HepG2 (cell line): Measurements from ENCODE around the gene DDX20. TPM values are rescaled to one million over a fixed set of nuclear protein-coding genes. Genes with fewer than 3 reads are reported as not detected.

Experiments used
- ATAC-seq: fragments of 200-7000 bp; cut with Tn5 transposase; 3 replicates; pipeline ENCODE4 v1.9.1; 2020; ENCODE audit warnings: mild to moderate bottlenecking, moderate library complexity
- BruUV-seq: library from RNA; stranded (reverse); fragments of 400-500 nt; replicated peaks from 2 replicates; lab custom pipeline; 2021; lab: Mats Ljungman, UMichigan
- CTCF ChIA-PET: fragments of 300-600 bp; formaldehyde crosslinking; extraction: SDS; loops from one replicate; lab custom pipeline; 2021; ENCODE audit warnings: low total read pairs, inconsistent platforms, low intra/inter-chr PET ratio; lab: Yijun Ruan, JAX
- POLR2A ChIA-PET: fragments of 350-600 bp; sonication (Branson Sonifier 250); formaldehyde crosslinking; loops from one replicate; lab custom pipeline; 2020; ENCODE audit warnings: antibody characterized with exemption, inconsistent platforms; lab: Yijun Ruan, JAX
- DNase-seq: peaks from one replicate; pipeline ENCODE4 v3.0.0-alpha.2; 2015; ENCODE audit warnings: low spot score
- FAIRE-seq: peaks from 3 replicates; lab custom pipeline; 2011; peaks lifted over from hg19 to GRCh38; lab: Jason Lieb, UNC
- H2AFZ ChIP-seq: one replicate; pipeline ENCODE4 v1.6.1; 2011; ENCODE audit warnings: low read length, inconsistent platforms
- H3K27ac ChIP-seq: fragments of 300-600 bp; 3 replicates; pipeline ENCODE4 v1.8.0; 2011; ENCODE audit warnings: mixed run types, mild to moderate bottlenecking, mixed read lengths, low read length, inconsistent platforms; ENCODE audit not compliant: insufficient read depth; ENCODE audit errors: extremely low read length
- H3K27me3 ChIP-seq, 2 experiments: fragments of 200-600 bp in 1 of 2; 2 replicates in 1 of 2; 3 replicates in 1 of 2; pipeline versions ENCODE4 v1.6.0 to v1.8.0; 2011; ENCODE audit warnings: low read length in 2 of 2, mild to moderate bottlenecking in 2 of 2, moderate library complexity in 2 of 2, inconsistent platforms in 1 of 2; ENCODE audit not compliant: insufficient read depth in 2 of 2, control insufficient read depth in 1 of 2
- H3K36me3 ChIP-seq, 2 experiments: fragments of 200-600 bp in 1 of 2; replicated peaks in 1 of 2; 2 replicates in 1 of 2; 3 replicates in 1 of 2; pipeline versions ENCODE4 v1.5.1 to v1.8.0; 2011; ENCODE audit warnings: low read length in 2 of 2, inconsistent platforms in 1 of 2; ENCODE audit not compliant: insufficient read depth in 2 of 2, control insufficient read depth in 1 of 2
- H3K4me1 ChIP-seq: 2 replicates; pipeline ENCODE4 v1.5.1; 2012; ENCODE audit warnings: low read length, inconsistent platforms; ENCODE audit not compliant: insufficient read depth
- H3K4me2 ChIP-seq: 2 replicates; pipeline ENCODE4 v1.6.0; 2011; ENCODE audit warnings: low read depth, low read length, inconsistent platforms
- H3K4me3 ChIP-seq, 3 experiments: fragments of 200-600 bp in 1 of 3; sonication (generic), shearing (Covaris generic) in 1 of 3; replicated peaks in 1 of 3; 2 replicates each; pipeline ENCODE4 v1.5.1; 2011 to 2016; ENCODE audit warnings: low read length in 3 of 3, inconsistent platforms in 2 of 3, low read depth in 2 of 3, mild to moderate bottlenecking in 2 of 3, control low read depth in 1 of 3, mixed read lengths in 1 of 3; ENCODE audit not compliant: insufficient read depth in 1 of 3
- H3K79me2 ChIP-seq: one replicate; pipeline ENCODE4 v1.6.1; 2011; ENCODE audit warnings: low read length, inconsistent platforms; ENCODE audit not compliant: insufficient read depth
- H3K9ac ChIP-seq: 2 replicates; pipeline ENCODE4 v1.6.0; 2011; ENCODE audit warnings: mild to moderate bottlenecking, low read depth, low read length, inconsistent platforms; ENCODE audit not compliant: insufficient read depth
- H3K9me3 ChIP-seq: 2 replicates; pipeline ENCODE4 v1.5.1; 2012; ENCODE audit warnings: mild to moderate bottlenecking, low read length
- H4K20me1 ChIP-seq: 2 replicates; pipeline ENCODE4 v1.6.0; 2011; ENCODE audit warnings: inconsistent platforms, mild to moderate bottlenecking, low read length, moderate library complexity; ENCODE audit not compliant: insufficient read depth
- AKNA ChIP-seq: sonication (generic); formaldehyde crosslinking; IDR thresholded peaks from 2 replicates; pipeline ENCODE4 v1.4.0; 2020; ENCODE audit warnings: missing genetic modification reagents, borderline replicate concordance
- ATF5 ChIP-seq: sonication (generic); formaldehyde crosslinking; IDR thresholded peaks from 2 replicates; pipeline ENCODE4 v1.4.0; 2020; ENCODE audit warnings: mild to moderate bottlenecking, low read depth, missing genetic modification reagents
- CSRNP2 ChIP-seq: sonication (generic); formaldehyde crosslinking; conservative IDR thresholded peaks from 2 replicates; pipeline ENCODE4 v1.8.0; 2022; ENCODE audit warnings: low read depth, missing genetic modification reagents
- GMEB2 ChIP-seq: IDR thresholded peaks from 2 replicates; pipeline ENCODE4 v1.6.1; 2016; ENCODE audit warnings: missing biosample characterization, missing genetic modification reagents, low read depth
- NR2C2 ChIP-seq: sonication (generic); formaldehyde crosslinking; IDR thresholded peaks from 2 replicates; pipeline ENCODE4 v1.4.0; 2020; ENCODE audit warnings: missing genetic modification reagents, mild to moderate bottlenecking, moderate library complexity, borderline replicate concordance
- REXO4 ChIP-seq: sonication (generic); formaldehyde crosslinking; IDR thresholded peaks from 2 replicates; pipeline ENCODE4 v1.8.0; 2022; ENCODE audit warnings: missing genetic modification reagents, mild to moderate bottlenecking, borderline replicate concordance
- ZFY ChIP-seq: sonication (generic); formaldehyde crosslinking; IDR thresholded peaks from 2 replicates; pipeline ENCODE4 v1.4.0; 2020; ENCODE audit warnings: missing genetic modification reagents
- ZIK1 ChIP-seq: sonication (generic); formaldehyde crosslinking; IDR thresholded peaks from 2 replicates; pipeline ENCODE4 v1.5.0; 2020; ENCODE audit warnings: mild to moderate bottlenecking, low read depth, missing genetic modification reagents, borderline replicate concordance
- WGBS: methylation state at CpG from one replicate; pipeline ENCODE4 v1.1.6; 2017; ENCODE audit warnings: low lambda C conversion rate; 5-methylcytosine and 5-hydroxymethylcytosine counted together
- in situ Hi-C: cut with HindIII; loops from 2 replicates; pipeline ENCODE4 v1.10.0; 2017; ENCODE audit warnings: low pct_unique_long_range_greater_than_20kb; ENCODE audit not compliant: extremely low pct_ligation_motif_present
- intact Hi-C: fragments of 100-400 bp; cut with micrococcal nuclease; formaldehyde crosslinking; loops from one replicate; pipeline ENCODE4 v1.10.0; 2022; ENCODE audit not compliant: unreplicated experiment
- polyA plus RNA-seq, 8 experiments: library from polyadenylated mRNA; depleted of rRNA in 3 of 8; stranded (reverse) in 7 of 8; unstranded in 1 of 8; fragments of >200 nt; fragmentation: Illumina TruSeq in 4 of 8; extraction: Trizol in 4 of 8; gene quantifications; 2 replicates each; pipeline versions ENCODE4 v1.2.1 to v1.2.3, GENCODE V29; 2011 to 2016; ENCODE audit warnings: low read depth in 4 of 8, missing spikeins in 1 of 8, mixed read lengths in 1 of 8; ENCODE audit not compliant: insufficient read depth in 1 of 8
- total RNA-seq, 5 experiments: library from RNA; depleted of rRNA; stranded (reverse); fragments of >200 nt; fragmentation: Illumina TruSeq; extraction: Trizol; gene quantifications; 2 replicates each; pipeline ENCODE4 v1.2.3, GENCODE V29; 2016; ENCODE audit warnings: low read depth in 1 of 5

Gene DDX20
- total and polyA plus RNA-seq, 2 of the 13 experiments (the other 11 are each of a cell fraction or from before 2014, with no cell fraction given) = 4.0 to 14.3 TPM

- TF ChIP-seq ZIK1 (CRISPR knock-in tag) (0 out of 2 replicates have a peak, but pooled peaks have one; percentile 4), ATF5 (CRISPR knock-in tag) (no peak), NR2C2 (no peak), REXO4 (CRISPR knock-in tag) (no peak)
Observed at GRCh38 chr1:111738133-111738435, 17.6 kb upstream of the DDX20 start (continued).

- intact Hi-C loops = no loop called here
- Histone ChIP-seq H4K20me1 (no peaks in the 10 kb centered on the region), H3K36me3 (no peaks in the 10 kb centered on the region), H3K9ac (peak overlapping the region; percentile 90), H3K4me2 (peak overlapping the region; percentile 83), H2AFZ (no peak overlapping the region), H3K27ac (peak overlapping the region; percentile 75), H3K9me3 (no peaks in the 10 kb centered on the region), H3K27me3 (peaks cover 0 to 5% of the 10 kb centered on the region in 2 experiments; a peak in 1 of 5 replicates), H3K79me2 (peaks cover 15% of the 10 kb centered on the region), H3K4me1 (peaks cover 71% of the 10 kb centered on the region), H3K4me3 (peak overlapping the region; percentile 57 to 78 (median 66))
- ATAC-seq = peak; percentile 63
- peak; percentile 42 for DNase-seq
- TSS peak; percentile 62 for BruUV-seq
- under 1% methylated on average over 36 of the region's 61 CpGs for WGBS
- ChIA-PET POLR2A (interaction anchor here (1.0 to 3.8 kb wide), 5 partner anchors 9 to 231 kb away, joined by 3 to 22 read pairs (median 6); partner anchors contain the start of gene DDX20), CTCF (no interaction called here)
- FAIRE-seq = no peak
- in situ Hi-C loops = no loop called here
- TF ChIP-seq CSRNP2 (no peak), ZFY (peak; percentile 56), AKNA (CRISPR knock-in tag) (no peak), GMEB2 (CRISPR knock-in tag) (no peak)
Observed at GRCh38 chr1:111738436-111739193, 17.1 kb upstream of the DDX20 start.
